Cardiac fibroblast (primary cell): ENCODE results near the gene TSPAN15.

Source experiments
- DNase-seq, 2 donors: peaks; one replicate each; pipeline versions ENCODE4 v3.0.0 to v3.0.0-alpha.2; 2010; ENCODE audit warnings: low read depth in 2 of 2
- H3K4me3 ChIP-seq, 2 donors: replicated peaks in 1 of 2; 1 replicate in 1 of 2; 2 replicates in 1 of 2; pipeline ENCODE4 v1.5.1; 2011; ENCODE audit warnings: low read depth in 2 of 2, low read length in 2 of 2, mild to moderate bottlenecking in 2 of 2, moderate library complexity in 1 of 2
- TF ChIP-seq, protein P1 (sequence below): IDR thresholded peaks from one replicate; pipeline ENCODE4 v1.5.1; 2011; ENCODE audit warnings: low read depth, mild to moderate bottlenecking, low read length, inconsistent platforms

The TSPAN15 gene

DNA sequence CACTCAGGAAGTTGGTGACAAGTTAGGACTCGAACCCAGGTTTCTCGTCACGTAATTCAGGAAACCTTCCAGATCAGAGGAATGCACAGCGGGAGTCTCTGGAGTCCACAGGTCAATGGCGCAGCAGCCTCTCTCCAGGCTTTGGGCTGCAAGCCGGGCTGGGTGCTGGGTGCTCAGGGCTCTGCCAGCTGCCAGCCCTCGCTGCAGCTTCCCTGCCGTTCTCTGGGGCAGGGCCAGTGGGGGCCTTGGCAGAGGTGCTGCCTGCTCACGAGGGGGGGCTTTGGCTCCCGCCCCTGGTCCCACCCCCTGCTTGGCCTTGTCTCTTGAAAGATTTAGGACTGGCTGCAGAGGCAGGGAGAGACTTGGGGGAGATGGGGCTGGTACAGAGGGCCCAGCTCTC, 34.6 kb upstream of the TSPAN15 start, which contains the start of gene TACR2:
Gene TACR2, minus strand, starts transcription at position 224 of the 400 bp plus-strand sequence. CDS start 595 bp downstream, outside the sequence.
- TF ChIP-seq, protein P1, sequence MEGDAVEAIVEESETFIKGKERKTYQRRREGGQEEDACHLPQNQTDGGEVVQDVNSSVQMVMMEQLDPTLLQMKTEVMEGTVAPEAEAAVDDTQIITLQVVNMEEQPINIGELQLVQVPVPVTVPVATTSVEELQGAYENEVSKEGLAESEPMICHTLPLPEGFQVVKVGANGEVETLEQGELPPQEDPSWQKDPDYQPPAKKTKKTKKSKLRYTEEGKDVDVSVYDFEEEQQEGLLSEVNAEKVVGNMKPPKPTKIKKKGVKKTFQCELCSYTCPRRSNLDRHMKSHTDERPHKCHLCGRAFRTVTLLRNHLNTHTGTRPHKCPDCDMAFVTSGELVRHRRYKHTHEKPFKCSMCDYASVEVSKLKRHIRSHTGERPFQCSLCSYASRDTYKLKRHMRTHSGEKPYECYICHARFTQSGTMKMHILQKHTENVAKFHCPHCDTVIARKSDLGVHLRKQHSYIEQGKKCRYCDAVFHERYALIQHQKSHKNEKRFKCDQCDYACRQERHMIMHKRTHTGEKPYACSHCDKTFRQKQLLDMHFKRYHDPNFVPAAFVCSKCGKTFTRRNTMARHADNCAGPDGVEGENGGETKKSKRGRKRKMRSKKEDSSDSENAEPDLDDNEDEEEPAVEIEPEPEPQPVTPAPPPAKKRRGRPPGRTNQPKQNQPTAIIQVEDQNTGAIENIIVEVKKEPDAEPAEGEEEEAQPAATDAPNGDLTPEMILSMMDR: no peak
- H3K4me3 ChIP-seq: no peak within 1 kb of the TSS
- no peak for DNase-seq

DNA sequence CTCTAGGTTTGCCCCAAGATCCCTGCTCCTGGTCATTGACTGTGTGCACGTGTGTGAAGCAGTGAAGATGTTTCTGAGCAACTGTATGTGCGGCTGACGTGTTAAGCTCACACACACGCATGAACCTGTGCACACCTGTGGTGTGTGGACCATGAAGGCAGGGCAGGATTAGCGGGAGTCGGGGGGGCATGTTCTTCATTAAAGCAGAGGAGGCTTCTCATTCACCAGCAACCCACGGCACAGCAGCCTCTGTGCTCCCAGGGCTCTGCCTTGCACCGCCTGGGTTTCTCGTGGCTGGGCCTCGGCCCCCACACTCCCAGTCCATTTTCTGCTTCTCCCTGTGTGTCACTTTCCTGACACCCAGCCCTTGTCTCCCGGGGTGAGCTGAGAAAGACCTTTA, 33.7 kb upstream of the TSPAN15 start:
- TF ChIP-seq, protein P1: no peak
- no peak for DNase-seq
- no peak overlapping the region for H3K4me3 ChIP-seq

DNA sequence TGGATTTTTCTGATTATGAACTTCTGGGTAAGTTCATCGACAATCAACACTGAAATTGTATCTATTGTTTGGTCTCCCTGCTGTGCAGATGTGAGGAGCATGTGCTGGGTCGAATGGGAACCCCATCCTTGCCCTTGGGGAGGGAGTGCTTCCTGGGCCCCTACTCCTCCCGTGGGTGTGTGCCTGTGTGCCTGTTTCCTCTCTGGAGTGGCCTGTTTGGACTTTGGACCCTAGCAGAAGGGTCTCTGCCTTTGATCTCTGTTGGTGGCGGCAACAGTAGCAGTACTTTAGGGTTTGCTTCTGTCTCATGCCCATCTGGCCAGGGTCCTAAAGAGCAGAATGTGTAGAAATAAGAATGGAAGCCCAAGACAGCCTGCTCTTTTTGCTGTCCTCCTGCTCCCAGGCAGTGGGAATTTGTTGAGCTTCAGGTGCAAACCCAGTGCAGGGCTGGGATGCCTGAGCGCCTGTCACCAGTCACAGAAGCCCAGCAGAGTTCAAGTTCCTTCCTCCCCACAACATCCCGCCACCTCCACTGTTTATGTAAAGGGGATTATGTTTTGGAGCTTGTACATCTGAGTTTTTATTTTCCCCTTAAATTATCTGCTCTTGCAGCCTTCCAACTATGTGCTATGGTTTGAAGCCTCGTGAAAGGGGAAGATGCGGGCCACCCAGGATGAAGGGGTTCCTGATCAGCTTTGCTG, 33.1 kb upstream of the TSPAN15 start:
- DNase-seq: no peak
- H3K4me3 ChIP-seq: no peak overlapping the region
- TF ChIP-seq, protein P1: no peak

DNA sequence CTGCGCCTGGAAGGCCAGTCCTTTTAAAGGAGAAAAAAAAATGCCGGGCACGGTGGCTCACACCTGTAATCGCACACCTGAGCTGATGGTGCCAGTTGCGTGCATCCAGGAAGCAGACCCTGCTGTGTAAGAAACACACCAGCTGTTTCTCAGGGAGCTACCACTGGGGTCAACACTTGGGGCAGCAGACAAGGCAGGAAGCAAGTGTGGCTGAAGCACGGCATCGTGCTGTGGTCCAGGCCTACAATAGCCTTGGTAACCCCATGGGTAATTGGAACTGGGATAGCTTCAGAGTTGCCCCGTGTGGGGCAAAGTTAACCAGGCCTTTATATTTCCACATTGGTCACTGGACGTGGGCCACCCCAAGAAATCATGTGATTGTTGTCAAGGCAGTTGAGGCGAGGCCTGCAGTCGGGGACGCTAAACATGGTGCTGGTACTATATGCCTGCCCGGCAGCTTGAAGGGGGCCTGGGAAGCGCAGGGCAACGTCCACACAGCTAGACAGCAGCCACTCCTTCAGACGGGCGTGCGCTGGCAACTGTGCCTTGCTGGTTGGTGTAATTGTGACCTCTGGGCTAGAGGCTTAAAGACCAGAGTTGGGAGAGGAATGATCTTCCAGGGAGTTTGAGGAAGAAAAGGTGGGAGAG, 32.0 kb upstream of the TSPAN15 start:
- no peak overlapping the region for H3K4me3 ChIP-seq
- TF ChIP-seq, protein P1: no peak
- no peak for DNase-seq

DNA sequence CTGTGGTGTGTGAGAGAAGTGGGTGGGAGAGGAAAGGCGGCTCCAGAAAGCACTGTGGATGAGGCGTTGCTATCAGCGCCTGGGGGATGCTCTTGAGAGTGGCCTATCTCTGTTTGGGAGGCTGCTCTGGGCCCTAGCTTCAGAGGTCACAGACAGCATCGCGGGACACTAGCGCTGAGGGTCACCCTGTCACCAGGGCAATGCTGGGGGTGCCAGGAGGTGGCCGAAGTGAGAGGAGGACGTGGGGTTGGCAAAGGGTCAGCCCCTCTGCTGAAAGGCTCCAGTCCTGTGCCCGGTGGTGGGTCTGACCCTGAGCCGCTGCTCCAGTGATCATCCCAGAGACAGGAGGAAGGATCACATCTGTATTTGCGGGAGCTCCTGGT, 31.5 kb upstream of the TSPAN15 start:
- TF ChIP-seq, protein P1: no peak
- DNase-seq: no peak
- H3K4me3 ChIP-seq: no peak overlapping the region

DNA sequence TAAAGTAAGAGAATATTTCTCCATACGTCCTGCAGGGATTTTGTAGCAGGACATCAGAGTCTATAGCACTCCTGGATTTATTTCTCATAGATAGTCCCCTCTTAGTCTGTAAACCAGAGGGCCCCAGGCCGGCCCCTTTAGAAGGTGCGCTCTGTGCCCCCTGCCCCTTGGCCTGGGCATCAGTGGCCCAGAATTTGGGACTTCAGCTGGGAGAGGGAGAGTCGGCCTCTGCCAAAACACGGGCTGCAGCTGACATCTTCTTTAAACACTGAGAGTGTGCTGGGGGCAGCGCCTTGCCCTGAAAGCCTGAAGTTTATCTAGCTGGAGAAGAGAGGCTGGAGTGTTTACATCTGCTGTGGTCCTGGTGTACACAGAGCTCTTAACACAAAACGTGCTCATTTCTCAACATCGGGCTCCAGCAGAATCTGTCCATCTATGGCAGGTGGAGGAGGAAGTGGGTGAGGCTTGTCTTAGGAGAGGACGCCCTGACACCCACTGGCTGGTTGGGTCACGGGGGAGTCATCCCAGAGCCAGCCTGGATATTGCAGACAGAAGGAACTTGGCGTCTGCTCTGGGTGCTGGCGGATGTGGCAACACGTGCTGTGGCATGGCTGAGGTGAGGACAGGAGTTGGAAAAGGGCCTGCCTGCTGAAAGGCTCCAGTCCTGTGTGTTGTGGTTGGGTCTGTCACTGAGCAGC, 29.5 kb upstream of the TSPAN15 start:
- TF ChIP-seq, protein P1: no peak
- H3K4me3 ChIP-seq: no peak overlapping the region
- DNase-seq: peak in 1 of 2 donors; percentile 84
